Adrenal gland (tissue), 5 donors: ENCODE data around the gene ZFP92.

Experiments
- CTCF ChIP-seq, 6 experiments: fragments of 450-650 bp in 4 of 6; fragments of 200-600 bp in 2 of 6; sonication (generic) in 1 of 6; IDR thresholded peaks; 1 replicate in 5 of 6; 2 replicates in 1 of 6; pipeline versions ENCODE4 v1.5.1 to v1.8.0; 2016 to 2021; ENCODE audit warnings: antibody characterized with exemption in 6 of 6, mild to moderate bottlenecking in 2 of 6, moderate library complexity in 1 of 6
- POLR2A ChIP-seq, 2 donors: fragments of 450-650 bp; IDR thresholded peaks; one replicate each; pipeline ENCODE4 v1.6.1; 2017; ENCODE audit warnings: antibody characterized with exemption in 2 of 2, mild to moderate bottlenecking in 2 of 2, moderate library complexity in 1 of 2
- donor health status: DM: no; HTN: no; CAD: no.

GRCh38 chrX:153423652-153424051 lies 12.4 kb downstream of the ZFP92 start:
- TF ChIP-seq CTCF (IDR thresholded peaks at IDR 0.05) (no peak), POLR2A (IDR thresholded peaks at IDR 0.05) (no peak)
